ENCODE measurements around the gene TTC7B. TPM values are rescaled to one million over a fixed set of nuclear protein-coding genes. Genes with fewer than 3 reads are reported as not detected.

TTC7B gene
- total and polyA plus RNA-seq, 2 donors (not counting 1 experiment from before 2014, with no cell fraction given): 18.8 to 37.5 TPM

GRCh38 chr14:90603336-90603735 lies 212.9 kb downstream of the TTC7B start:
- H3K4me1 ChIP-seq (ENCODE audit: control insufficient read depth, extremely low read depth, insufficient read depth, low read length): no peaks in the 10 kb centered on the region
- no peak overlapping the region for H3K9ac ChIP-seq (ENCODE audit: insufficient read depth, low read length)
- no peaks in the 10 kb centered on the region for H3K79me2 ChIP-seq (ENCODE audit: control insufficient read depth, insufficient read depth, low read length)
- DNase-seq (ENCODE audit: low read depth in 2 of 2): peak in 1 of 2 donors; percentile 29
- no peaks in the 10 kb centered on the region for H3K9me3 ChIP-seq (ENCODE audit: control insufficient read depth, insufficient read depth, low read depth, low read length)
- H2AFZ ChIP-seq (ENCODE audit: low read length): no peak overlapping the region
- TF ChIP-seq CTCF (conservative IDR thresholded peaks at IDR 0.05 in 1 of 2, IDR thresholded peaks at IDR 0.05 in 1 of 2; ENCODE audit: low read depth in 1 of 2, low read length in 2 of 2) (no peak), EZH2 (IDR thresholded peaks at IDR 0.05; ENCODE audit: low read length, missing control alignments) (no peak)
- no peaks in the 10 kb centered on the region for H4K20me1 ChIP-seq (ENCODE audit: control insufficient read depth, extremely low read depth, insufficient read depth, low read length)
- H3K4me3 ChIP-seq (replicated peaks in 1 of 4; ENCODE audit: control extremely low read depth in 1 of 4, insufficient read depth in 1 of 4, low read depth in 3 of 4, low read length in 4 of 4): no peak overlapping the region
- no peak overlapping the region for H3K27ac ChIP-seq (ENCODE audit: insufficient read depth, low read length)
- no peaks in the 10 kb centered on the region for H3K36me3 ChIP-seq (ENCODE audit: control insufficient read depth, insufficient read depth, low read length)
- H3K4me2 ChIP-seq (ENCODE audit: extremely low read depth, insufficient read depth, low read length): no peak overlapping the region
- H3K27me3 ChIP-seq (ENCODE audit: control insufficient read depth, insufficient read depth, low read length): no peaks in the 10 kb centered on the region

- Histone ChIP-seq H3K9ac (ENCODE audit: insufficient read depth, low read length) (no peak overlapping the region), H3K9me3 (ENCODE audit: control insufficient read depth, insufficient read depth, low read depth, low read length) (no peaks in the 10 kb centered on the region), H3K4me3 (replicated peaks in 1 of 4; ENCODE audit: control extremely low read depth in 1 of 4, insufficient read depth in 1 of 4, low read depth in 3 of 4, low read length in 4 of 4) (no peak overlapping the region), H4K20me1 (ENCODE audit: control insufficient read depth, extremely low read depth, insufficient read depth, low read length) (no peaks in the 10 kb centered on the region), H3K27ac (ENCODE audit: insufficient read depth, low read length) (no peak overlapping the region), H3K4me2 (ENCODE audit: extremely low read depth, insufficient read depth, low read length) (no peak overlapping the region), H3K79me2 (ENCODE audit: control insufficient read depth, insufficient read depth, low read length) (no peaks in the 10 kb centered on the region), H3K36me3 (ENCODE audit: control insufficient read depth, insufficient read depth, low read length) (no peaks in the 10 kb centered on the region), H2AFZ (ENCODE audit: low read length) (no peak overlapping the region), H3K27me3 (ENCODE audit: control insufficient read depth, insufficient read depth, low read length) (no peaks in the 10 kb centered on the region), H3K4me1 (ENCODE audit: control insufficient read depth, extremely low read depth, insufficient read depth, low read length) (no peaks in the 10 kb centered on the region)
- TF ChIP-seq EZH2 (IDR thresholded peaks at IDR 0.05; ENCODE audit: low read length, missing control alignments) (no peak), CTCF (conservative IDR thresholded peaks at IDR 0.05 in 1 of 2, IDR thresholded peaks at IDR 0.05 in 1 of 2; ENCODE audit: low read depth in 1 of 2, low read length in 2 of 2) (no peak)
- DNase-seq (ENCODE audit: low read depth in 2 of 2): peak in 1 of 2 donors; percentile 14
Measured at GRCh38 chr14:90602088-90602687, 214.0 kb downstream of the TTC7B start.

GRCh38 chr14:90601563-90601962 lies 214.7 kb downstream of the TTC7B start:
- Histone ChIP-seq H3K9me3 (ENCODE audit: control insufficient read depth, insufficient read depth, low read depth, low read length) (no peaks in the 10 kb centered on the region), H3K27ac (ENCODE audit: insufficient read depth, low read length) (no peak overlapping the region), H3K27me3 (ENCODE audit: control insufficient read depth, insufficient read depth, low read length) (no peaks in the 10 kb centered on the region), H3K4me1 (ENCODE audit: control insufficient read depth, extremely low read depth, insufficient read depth, low read length) (no peaks in the 10 kb centered on the region), H3K4me2 (ENCODE audit: extremely low read depth, insufficient read depth, low read length) (no peak overlapping the region), H4K20me1 (ENCODE audit: control insufficient read depth, extremely low read depth, insufficient read depth, low read length) (no peaks in the 10 kb centered on the region), H3K9ac (ENCODE audit: insufficient read depth, low read length) (no peak overlapping the region), H3K36me3 (ENCODE audit: control insufficient read depth, insufficient read depth, low read length) (no peaks in the 10 kb centered on the region), H2AFZ (ENCODE audit: low read length) (no peak overlapping the region), H3K79me2 (ENCODE audit: control insufficient read depth, insufficient read depth, low read length) (no peaks in the 10 kb centered on the region), H3K4me3 (replicated peaks in 1 of 4; ENCODE audit: control extremely low read depth in 1 of 4, insufficient read depth in 1 of 4, low read depth in 3 of 4, low read length in 4 of 4) (no peak overlapping the region)
- no peak for DNase-seq (ENCODE audit: low read depth in 2 of 2)
- no peak for TF ChIP-seq CTCF (conservative IDR thresholded peaks at IDR 0.05 in 1 of 2, IDR thresholded peaks at IDR 0.05 in 1 of 2; ENCODE audit: low read depth in 1 of 2, low read length in 2 of 2)
- TF ChIP-seq EZH2 (IDR thresholded peaks at IDR 0.05; ENCODE audit: low read length, missing control alignments): no peak

Data from fibroblast of lung (primary cell).